ENCODE results near the gene CNDP1.
"Not testable (repeated sequence)": the region's sequence is repeated elsewhere in the genome, so short reads cannot be mapped to it uniquely, and the experiment has no call there.

CNDP1 gene

DNA sequence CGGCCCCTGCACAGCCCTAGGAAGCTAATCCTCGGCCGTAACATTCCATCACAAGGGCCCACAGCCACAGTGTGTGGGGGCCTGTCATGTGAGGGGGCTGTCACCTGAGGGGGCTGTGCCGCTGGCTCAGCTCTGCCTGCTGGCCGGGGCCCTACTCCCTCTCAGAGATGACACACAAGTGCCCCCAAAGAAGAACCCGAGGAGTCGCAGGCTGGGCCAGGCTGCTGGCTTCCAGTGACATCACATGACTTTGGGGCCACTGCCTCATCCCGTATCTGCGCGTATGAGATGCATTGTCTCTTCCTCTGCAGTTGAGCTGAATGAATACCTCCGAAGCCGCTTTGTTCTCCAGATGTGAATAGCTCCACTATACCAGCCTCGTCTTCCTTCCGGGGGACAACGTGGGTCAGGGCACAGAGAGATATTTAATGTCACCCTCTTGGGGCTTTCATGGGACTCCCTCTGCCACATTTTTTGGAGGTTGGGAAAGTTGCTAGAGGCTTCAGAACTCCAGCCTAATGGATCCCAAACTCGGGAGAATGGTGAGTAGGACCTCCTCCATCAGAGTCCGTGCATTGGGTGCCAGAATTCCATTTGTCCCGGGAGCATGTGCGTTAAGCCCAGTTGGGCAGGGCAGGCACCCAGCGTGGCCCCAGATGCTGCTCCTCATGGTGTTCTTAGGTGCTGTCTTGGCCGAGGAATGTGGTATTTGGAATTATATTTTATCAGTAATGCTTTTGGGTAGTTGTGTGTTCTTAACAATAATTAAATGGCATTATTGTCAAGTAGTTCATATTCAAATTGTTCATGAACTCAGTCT lies at the start of gene CNDP1:
Gene CNDP1 (plus strand): TSS at position 351 of the 820 bp plus-strand sequence. CDS start 168 bp downstream, at position 519.
- DNase-seq (ENCODE audit: low spot score) = no peak

DNA sequence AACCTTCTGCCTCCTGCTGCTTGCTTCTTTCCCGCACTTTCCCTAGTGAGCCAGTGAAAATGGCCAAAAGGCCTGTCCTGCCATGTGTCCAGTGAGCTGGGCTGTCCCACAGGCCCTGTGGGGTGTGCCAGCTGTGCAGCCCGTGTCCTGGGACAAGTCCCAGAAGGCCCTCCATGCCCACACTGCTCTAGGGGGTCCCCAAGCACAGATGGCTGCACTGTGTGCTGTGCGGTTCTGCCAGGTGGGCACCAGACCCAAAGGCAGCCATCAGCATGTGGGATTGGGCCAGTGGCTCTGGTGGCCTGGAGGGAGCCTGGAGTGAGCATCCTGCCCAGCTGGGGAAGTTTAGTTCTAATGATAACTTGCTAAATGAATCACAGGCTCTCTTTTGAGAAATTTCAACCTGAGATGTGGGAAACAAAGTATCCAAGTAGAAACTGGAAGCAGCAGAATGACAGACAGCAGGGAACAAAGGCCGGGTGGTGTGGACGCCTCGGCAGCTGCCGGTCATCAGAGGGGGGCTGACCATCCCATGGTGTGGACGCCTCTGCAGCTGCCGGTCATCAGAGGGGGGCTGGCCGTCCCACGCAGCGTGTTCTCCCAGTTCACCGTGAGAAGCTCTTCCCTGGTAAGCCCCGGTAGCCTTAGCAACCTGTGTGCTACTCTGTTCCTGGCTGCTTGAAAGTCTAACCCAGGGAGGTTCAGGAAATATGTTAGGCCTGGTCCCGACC lies 48.0 kb upstream of the CNDP1 start:
- no peak for DNase-seq (ENCODE audit: low spot score)

DNA sequence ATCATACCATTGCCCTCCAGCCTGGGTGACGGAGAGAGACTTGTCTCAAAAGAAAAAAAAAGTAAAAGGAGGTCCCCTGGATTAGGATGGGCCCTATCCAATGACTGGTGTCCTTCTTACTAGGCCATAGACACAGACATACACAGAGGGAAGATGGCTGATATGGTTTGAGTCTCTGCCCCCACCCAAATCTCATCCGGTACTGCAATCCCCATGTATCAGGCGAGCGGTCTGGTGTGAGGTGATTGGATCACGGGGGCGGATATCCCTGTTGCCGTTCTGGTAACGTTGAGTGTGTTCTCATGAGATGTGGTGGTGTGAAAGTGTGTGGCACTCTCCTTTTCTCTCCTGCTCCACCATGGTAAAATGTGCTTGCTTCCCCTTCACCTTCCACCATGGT lies 45.9 kb upstream of the CNDP1 start:
- DNase-seq (ENCODE audit: low spot score) = no peak

DNA sequence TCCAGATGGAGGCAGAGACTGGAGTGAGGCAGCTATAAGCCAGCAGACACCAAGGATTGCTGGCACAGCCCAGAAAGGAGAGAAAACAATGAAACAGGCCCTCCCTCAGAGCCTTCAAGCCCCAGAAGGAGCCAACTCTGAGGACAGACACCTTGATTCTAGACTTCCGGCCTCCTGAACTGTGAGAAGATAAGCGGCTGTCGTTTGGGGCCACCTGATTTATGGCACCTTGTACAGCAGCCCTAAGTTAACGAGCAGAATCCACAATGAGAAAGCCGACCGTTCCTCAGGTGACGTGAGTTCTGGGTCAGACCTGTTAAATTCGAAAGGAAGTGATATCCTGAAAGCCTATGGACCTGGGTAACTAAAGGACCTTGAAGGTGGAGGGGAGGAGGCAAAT lies 45.4 kb upstream of the CNDP1 start:
- no peak for DNase-seq (ENCODE audit: low spot score)

GRCh38 chr18:74489676-74490075 lies 44.6 kb upstream of the CNDP1 start:
- DNase-seq (ENCODE audit: low spot score) = no peak

GRCh38 chr18:74492259-74492658 lies 42.0 kb upstream of the CNDP1 start:
- no peak for DNase-seq (ENCODE audit: low spot score)

DNA sequence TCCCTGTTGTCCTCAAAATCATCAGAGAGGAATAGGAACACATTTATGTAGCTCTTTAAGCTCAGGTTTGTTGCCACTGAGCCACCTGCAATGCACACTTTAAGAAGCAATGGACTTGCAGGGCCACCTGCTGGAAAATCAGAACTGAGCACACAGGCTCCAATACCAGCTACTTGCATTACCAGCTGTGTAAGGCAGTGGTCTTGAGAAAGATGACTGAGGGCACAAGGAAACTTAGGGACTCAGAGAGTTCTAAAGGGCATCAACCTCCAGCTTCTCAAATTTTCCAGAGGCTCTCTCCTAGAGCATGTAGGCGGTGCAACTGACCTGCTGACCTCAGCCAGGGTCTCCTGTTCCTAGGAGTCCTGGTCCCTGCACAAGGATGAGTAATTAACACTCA lies 40.6 kb upstream of the CNDP1 start:
- DNase-seq (ENCODE audit: low spot score) = no peak

DNA sequence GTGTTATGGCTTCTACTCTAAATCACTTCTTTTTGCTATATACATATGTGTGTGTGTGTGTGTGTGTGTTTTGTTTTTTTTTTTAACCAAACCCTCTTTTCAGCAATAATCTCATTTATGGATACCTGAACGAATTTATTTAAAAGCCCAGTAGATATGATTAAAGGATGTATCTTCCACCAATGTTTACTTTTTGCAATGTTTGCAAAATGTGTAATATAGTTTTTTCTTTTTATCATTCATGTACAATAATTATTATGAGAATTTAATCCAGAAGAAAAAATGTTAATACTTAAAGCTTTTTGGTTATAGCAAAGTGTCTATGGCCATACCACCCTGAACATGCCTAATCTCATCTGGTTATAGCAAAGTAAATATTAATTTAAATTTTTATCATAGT lies 39.8 kb upstream of the CNDP1 start:
- no peak for DNase-seq (ENCODE audit: low spot score)

DNA sequence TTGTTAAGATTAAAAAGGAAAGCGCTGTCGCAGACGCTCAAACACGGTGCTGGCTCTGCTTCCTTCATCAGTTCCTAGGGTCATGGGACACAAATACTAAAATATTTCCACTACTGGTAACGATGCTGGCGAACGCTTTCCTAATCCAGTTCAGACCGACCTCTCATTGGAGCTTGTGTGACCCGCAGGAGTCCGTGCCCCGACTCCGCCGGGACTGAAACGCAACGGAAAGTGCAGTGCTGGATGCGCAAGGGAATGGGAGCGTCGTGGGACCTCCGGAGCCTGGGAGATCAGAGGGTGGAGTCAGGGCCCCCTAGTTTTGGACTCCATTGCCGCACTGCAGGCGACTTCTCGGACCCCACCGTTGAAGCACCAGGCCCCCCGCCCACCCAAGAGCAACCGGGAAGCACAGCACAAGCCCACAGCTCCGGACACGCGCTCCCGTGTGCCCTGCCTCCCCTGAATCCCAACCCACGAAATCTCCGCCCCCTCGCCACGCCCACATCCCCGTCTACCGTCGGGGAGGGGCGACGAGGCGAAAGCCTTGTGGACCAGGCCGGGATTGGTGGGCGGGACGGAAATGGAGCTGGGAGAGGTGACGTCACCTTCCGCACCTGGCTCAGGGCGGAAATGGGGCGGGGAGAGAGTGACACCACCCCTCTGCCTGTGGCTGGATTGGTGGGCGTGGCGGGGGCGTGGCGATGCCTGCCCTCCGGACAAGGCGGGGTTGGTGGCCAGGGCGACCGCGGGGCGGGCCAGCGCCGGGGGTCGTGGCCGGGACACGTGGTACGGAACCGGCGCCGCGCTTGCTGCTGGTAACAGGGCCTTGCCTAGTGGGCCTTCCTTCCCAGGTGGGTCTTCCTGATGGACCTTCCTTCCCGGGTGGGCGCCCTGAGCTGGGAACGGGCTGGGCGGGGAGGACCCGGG lies 38.5 kb upstream of the CNDP1 start, which contains the start of gene CNDP2:
Gene CNDP2 (plus strand): TSS at position 783 of the 927 bp plus-strand sequence. CDS start 3,611 bp downstream, outside the sequence.
- DNase-seq (ENCODE audit: low spot score) = peak; percentile 99

DNA sequence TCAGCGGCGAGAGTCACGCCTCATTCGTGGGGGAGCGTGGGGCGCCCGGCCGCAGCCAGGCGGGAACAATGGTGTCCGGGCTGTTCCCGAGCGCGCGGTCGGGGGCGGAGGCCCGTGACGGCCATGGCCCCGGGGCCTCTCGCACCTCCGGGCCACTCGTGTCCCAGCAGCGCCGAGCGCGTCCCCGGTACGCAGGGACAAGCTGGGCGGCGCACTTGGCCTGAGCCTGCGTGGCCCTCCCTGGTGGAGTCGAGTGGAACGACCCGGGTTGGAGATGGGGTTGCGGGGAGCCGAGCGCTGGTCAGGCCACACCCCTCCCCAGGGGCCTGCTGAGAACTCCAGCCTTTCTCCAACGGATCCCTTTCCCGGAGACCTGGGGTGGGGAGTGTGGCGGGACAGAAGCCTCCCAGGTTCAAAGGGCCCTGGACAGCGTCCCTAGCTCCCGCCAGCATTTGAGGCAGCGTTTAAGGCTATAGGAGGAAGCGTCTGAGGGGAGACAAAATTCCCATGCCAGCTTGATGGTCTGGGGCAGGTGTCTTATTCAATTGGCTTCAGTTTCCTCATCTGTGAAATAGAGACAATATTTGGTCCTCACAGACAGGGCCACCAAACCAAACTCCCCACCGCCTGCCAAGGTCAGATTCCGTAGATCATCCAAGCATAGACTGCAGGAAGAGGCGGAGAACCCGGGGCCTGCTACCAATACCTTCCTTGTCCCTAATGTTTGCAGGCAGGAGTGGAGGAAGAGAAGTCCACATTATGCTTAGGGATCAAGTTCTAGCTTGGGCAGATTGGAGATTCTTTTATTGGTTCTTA lies 37.6 kb upstream of the CNDP1 start:
- DNase-seq (ENCODE audit: low spot score) = no peak

GRCh38 chr18:74497324-74497676 lies 37.0 kb upstream of the CNDP1 start:
- no peak for DNase-seq (ENCODE audit: low spot score)

DNA sequence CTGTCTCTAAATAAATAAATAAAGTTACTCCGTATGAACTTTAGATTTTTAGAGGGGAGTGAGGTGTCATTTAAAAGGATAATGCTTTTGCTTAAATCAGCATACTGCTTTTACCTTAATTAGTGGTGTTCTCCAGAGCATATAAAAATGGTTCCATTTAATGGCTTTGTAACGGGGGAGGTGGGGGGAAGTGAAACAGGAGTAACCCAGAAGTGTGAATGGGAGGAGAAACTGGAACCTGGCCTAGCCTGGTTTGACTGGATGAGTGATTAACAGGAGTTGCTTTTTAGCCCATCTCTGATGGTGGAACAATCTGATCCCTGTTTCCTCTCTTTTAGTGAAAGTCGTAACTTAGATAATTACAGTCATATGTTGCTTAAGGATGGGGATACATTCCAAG lies 36.5 kb upstream of the CNDP1 start:
- DNase-seq (ENCODE audit: low spot score) = no peak

DNA sequence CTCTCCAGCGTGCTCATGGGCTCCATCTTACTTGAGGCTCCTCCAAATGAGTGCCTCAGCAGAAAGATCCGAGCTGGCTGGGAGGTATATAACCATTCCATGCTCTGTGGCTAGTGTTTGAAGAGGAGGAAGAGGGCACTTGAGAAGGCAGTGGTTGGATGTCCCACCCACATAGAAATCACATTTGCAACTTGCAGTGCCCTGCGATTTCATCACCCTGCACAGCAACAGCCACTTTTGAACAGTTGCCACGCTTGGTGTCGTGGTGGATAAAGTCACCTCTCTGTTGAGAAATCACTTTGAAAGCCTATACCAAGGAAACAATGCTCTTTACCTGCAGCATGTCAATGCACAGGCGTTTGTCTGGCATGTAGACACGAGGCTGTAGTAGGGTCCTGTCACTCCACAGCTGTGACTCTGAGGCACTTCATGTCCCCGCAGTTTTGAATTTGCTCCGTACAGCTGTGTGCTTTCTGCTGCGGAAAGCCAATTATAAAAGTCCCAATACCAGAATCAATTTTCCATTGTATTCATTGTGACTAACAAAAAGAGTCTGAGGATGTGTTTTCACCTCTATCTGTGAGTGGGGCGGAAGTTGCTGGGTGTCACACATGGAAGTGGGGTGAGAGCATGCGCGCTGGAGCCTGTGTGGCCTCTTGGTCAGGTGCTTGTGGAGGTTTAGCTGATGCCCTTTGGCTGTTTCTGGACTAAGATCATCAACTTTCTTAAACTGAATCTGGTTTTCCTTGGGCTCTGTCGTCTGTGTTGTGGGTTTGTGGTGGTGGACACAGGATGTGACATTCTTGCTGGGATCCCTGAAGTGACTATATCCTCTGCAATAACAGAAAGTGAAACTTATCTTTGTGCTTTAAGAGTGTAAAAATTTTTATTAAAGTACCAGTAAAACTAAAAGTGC lies 35.3 kb upstream of the CNDP1 start:
- no peak for DNase-seq (ENCODE audit: low spot score)

GRCh38 chr18:74499633-74500032 lies 34.7 kb upstream of the CNDP1 start:
- DNase-seq (ENCODE audit: low spot score) = no peak

DNA sequence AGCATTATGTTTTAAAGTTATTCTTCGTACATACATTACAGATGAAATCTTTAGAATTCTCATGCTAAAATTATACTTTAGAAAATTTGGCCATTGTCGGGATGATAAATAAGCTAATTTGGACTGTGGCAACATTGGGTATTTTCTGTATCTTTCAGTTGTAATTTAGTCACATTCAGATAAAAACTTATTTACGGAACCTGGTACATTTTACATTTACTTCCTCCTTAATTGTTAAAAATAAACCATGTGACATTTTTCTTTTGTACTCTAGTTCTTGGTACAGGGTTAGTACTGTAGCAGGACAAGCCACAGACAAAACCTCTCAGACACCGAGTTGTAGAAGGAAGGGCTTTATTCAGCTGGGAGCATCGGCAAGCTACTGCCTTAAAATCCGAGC lies 33.9 kb upstream of the CNDP1 start:
- no peak for DNase-seq (ENCODE audit: low spot score)

GRCh38 chr18:74500774-74501173 lies 33.5 kb upstream of the CNDP1 start:
- not testable (repeated sequence) for DNase-seq (ENCODE audit: low spot score)

DNA sequence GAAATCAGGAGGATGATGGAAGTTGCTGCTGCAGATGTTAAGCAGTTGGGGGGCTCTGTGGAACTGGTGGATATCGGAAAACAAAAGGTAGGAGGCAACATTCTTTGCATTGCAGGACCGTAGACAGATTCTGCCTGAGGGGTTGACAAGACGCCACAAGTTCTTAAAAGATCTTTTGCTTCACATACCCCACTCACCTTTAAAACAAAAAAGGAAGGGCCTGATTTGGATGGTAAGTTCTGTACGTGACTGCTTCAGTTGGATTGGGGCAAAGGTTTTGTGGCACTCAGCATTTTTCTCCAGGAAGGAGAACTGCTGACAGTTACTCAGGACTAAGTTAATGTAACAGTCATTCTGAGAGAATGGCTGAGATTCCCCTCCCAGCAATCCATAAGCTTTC lies 32.9 kb upstream of the CNDP1 start:
- DNase-seq (ENCODE audit: low spot score) = no peak

DNA sequence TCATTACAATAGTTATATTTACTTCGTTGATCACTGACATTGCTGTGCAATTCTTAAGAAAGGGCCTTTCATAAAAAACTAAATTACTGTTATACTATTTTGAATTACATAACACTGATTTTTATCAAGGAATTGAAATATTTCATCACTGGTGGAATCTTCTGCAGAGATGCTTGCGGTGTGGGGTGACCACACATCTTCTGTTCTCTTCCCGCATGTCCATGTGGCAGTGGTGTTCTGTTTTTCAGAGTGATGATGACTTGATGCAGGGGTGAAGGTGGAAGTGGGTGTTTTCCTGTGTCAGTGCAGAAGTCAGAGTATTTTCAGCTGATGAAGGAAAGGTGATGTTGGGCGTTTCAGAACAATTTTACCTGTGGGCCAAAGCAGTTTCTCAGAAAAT lies 31.2 kb upstream of the CNDP1 start:
- DNase-seq (ENCODE audit: low spot score) = no peak

- DNase-seq (ENCODE audit: low spot score) = no peak
These were observed 28.5 kb upstream of the CNDP1 start for GRCh38 chr18:74505776-74506175.

GRCh38 chr18:74506448-74507084 lies 27.7 kb upstream of the CNDP1 start:
- no peak for DNase-seq (ENCODE audit: low spot score)

All from ecto neural progenitor cell (in vitro differentiated cells).